GM18498 (cell line): Measurements from ENCODE around the gene PHACTR4.
"Not testable (repeated sequence)": the region's sequence is repeated elsewhere in the genome, so short reads cannot be mapped to it uniquely, and the experiment has no call there.

Experiments
- ATAC-seq: cut with Tn5 transposase; IDR thresholded peaks from one replicate; pipeline ENCODE4 v1.9.1; 2021; ENCODE audit warnings: mild to moderate bottlenecking, moderate library complexity; ENCODE audit not compliant: unreplicated experiment

PHACTR4 gene

DNA sequence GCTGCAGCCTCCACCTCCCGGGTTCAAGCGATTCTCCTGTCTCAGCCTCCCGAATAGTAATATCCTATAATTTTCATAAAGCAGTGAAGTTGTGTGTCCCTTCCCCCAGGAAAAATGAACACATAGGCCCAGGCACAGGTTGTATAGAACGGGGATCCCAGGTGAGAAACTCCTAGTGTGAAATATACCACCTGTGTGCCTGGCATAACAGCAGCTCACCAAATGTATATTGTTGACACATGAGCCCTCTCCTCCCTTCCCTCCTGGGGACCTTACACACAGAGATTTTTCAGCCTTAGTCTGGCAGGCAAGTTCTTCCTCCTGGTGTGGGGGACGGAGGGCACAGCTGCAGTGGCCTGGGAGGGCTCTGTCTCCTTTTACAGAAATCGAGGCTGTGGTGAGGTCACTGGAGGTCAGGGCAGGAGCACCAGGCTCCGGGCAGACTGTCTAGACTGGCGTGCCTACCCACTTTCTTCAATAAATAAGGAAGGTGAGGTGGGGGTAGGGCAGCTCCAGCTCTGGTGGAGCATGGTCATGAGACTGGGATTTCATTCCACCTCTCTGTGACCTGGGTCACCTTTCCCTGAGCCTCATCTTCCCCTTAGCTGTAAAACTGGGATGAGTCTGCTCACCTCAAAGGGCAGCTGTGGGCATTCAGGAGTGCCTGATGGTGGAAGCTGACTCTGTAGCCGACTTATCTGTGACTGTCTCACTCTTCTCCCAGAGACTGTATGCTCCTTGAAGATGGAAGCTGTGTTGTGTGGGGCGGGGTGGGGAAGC lies 150.6 kb downstream of the PHACTR4 start:
- no peak for ATAC-seq

DNA sequence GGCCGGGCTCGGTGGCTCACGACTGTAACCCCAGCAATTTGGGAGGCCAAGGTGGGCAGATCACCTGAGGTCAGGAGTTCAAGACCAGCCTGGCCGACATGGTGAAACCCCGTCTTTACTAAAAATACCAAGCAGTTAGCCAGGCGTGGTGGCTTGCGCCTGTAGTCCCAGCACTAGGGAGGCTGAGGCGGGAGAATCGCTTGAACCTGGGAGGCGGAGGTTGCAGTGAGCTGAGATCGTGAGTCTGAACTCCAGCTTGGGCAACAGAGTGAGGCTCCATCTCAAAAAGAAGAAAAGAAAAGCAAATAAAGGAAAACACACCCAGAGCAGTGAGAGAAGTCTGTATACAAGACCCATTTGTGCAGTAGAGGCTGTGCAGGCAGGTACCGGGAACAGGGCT lies 151.3 kb downstream of the PHACTR4 start:
- not testable (repeated sequence) for ATAC-seq

DNA sequence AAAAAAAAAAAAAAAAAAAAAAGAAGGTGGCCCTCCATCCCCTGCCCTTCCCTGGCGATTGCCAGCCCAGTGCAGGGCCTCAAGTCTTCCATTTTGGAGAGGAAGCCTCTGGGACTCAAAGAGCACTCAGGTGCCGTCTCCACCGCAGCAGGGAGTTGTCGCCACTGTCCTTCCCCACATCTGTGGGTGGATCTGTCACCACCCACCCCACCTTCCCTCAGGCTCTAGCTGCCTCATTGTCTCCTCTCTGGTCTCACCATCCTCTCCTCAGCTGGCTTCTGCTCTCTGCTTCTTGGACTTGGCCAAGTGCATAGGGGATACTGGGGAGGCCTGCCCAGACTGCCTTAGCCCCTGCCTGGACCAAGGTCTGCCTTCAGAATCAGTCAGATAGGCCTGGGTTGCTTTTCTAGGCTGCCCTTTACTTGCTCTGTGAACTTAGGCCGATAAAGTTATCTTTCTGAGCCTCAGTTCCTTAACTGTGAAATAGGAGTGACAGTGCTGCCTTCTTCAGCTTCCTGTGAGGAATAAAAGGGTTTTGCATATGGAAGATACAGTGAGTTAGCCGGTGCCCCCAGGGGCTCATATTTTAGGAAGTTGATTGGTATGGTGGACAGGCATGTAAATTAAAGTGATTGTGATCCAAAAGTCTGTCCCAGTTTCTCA lies 152.1 kb downstream of the PHACTR4 start:
- no peak for ATAC-seq

DNA sequence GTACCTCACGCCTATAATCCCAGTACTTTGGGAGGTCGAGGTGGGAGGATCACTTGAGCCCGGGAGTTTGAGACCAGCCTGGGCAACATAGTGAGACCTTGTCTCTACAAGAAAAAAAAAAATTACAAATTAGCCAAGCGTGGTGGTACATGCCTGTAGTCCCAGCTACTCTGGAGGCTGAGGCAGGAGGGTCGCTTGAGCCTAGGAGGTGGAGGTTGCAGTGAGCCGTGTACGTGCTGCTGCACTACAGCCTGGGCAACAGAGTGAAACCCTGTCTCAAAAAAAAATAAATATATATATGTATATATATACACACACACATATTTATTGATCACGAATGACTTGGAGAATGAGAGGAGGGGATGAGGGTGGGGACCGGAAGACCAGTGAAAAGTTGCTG lies 153.0 kb downstream of the PHACTR4 start:
- ATAC-seq: not testable (repeated sequence)

DNA sequence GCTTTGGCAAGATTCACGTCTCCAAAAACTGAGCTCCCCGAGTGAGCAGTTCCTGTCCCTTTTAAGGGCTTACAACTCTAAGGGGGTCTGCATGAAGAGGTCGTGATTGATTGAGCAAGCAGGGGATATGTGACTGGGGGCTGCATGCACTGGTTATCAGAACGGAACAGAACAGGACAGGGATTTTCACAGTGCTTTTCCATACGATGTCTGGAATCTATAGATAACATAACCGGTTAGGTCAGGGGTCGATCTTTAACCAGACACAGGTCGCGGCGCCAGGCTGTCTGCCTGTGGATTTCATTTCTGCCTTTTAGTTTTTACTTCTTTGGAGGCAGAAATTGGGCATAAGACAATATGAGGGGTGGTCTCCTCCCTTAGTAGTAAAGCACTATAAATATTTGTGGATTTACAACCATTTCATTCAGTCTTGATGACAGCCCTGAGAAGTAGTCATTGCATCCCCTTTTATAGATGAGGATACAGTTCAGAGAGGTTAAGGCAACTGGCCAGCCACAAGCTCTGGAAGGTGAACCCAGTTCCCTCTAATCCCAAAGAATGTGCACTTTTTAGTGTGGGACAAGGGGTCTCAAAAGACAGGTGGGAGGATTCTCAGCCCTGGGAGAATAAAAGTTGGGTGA lies 155.6 kb downstream of the PHACTR4 start:
- ATAC-seq: not testable (repeated sequence)

DNA sequence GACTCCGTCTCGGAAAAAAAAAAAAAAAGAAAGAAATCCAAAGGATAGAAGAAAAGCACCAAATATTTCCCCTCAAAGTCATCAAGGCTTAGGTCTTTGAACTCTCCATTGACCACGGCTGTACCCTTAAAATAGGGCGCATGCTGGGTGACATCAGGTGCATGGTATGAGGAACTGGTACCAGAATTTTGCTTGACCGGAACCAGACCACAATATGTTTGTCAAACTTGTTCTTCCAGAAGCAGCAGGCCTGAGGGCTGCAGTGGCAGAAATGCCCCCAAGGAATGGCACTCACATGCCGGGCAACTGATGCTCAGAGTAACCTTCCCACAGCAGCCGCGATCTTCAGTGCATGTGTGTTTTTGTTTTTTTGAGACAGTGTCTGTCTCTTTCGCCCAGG lies 157.3 kb downstream of the PHACTR4 start:
- ATAC-seq: no peak

DNA sequence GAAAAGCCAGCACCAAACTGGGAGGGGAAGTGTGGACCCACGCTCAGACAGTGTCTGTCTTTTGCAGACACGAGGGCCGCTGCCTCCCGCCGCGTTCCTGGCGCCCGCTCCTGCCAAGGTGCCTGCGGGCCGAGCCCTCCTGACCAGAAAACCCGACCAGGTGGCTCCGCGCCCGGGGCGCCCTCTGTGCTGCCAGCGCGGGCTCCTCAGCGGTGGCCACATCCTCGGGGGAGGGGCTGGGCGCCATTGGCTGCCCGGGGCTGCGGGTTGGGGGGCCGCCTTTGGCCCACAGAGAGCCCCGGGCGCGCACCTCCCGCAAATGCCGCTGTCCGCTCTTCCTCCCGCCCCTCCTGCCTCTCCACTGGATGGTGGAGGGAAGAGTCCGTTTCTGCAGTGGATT lies 160.9 kb downstream of the PHACTR4 start:
- ATAC-seq: no peak

DNA sequence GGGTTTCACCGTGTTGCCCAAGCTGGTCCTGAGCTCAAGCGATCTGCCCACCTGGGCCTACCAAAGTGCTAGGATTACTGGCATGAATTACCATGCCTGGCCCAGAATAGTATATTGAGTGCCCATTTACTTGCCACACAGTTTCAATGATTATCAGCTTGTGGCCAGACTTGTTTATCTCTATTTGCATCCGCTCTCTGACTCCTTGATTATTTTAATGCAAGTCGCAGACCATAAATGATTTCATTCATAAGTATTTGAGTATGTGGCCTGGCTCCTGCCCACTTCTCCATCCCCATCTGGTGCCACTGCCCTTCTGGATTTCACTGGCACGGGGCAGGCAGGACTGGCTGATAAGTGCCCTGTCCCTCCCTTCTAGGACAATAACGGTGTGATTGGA lies 165.1 kb downstream of the PHACTR4 start:
- no peak for ATAC-seq

DNA sequence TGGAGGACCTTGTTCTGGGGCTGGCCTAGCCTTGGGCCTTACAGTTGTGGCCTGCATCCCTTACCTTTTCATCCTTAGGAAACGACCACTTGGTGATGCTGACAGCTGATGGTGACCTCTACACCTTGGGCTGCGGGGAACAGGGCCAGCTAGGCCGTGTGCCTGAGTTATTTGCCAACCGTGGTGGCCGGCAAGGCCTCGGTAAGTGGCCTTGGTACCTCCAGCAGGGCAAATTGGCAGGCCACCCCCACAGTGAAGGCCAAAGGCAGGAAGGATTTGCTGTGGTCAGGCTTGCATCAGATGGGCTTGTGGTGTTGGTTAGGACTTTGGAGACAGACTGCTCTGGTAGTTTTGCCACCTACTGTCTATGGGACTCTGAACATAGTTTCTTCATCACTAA lies 165.6 kb downstream of the PHACTR4 start:
- no peak for ATAC-seq

DNA sequence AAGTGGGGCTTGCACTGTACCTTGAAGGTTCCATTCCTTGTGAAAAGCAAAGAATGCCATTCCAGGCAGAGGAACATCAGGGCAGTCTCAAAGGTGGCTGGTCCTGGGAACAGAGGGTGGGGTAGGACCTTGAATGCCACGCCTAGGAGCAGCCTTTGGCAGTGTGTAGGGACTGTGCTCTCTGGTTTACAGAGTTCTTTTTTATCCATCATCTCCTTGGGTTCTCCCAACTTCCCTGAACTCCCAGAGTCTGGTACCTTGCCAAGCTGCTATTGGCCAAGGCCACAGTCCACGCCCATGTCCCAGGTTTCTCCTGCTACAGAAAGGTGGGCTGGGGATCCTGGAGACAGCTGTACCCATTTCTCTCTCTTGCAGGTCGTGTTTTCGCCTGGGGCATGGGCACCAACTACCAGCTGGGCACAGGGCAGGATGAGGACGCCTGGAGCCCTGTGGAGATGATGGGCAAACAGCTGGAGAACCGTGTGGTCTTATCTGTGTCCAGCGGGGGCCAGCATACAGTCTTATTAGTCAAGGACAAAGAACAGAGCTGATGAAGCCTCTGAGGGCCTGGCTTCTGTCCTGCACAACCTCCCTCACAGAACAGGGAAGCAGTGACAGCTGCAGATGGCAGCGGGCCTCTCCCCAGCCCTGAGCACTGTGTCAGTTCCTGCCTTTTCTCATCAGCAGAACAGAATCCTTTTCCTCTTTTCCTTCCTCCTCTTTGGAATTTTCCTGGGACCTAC lies 168.1 kb downstream of the PHACTR4 start:
- ATAC-seq: no peak

DNA sequence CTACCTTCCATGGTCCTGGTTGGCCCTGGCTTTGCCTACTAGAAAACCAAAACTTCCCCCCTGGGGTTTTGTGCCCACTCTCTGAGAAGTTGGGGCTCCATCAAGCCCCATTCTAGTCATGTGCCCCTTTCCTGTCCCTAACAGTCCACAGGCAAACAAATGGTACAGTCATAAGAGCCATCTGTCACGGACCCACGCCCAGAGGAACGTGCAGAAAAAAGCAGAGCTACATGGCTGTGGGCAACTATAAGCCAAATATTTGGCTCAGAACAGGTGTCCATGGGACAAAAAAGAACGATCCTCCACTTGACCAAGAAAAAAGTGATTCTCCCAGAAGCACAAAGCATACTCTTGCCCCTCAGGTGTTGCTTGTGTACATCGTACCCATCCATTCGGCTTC lies 168.7 kb downstream of the PHACTR4 start:
- ATAC-seq: no peak

DNA sequence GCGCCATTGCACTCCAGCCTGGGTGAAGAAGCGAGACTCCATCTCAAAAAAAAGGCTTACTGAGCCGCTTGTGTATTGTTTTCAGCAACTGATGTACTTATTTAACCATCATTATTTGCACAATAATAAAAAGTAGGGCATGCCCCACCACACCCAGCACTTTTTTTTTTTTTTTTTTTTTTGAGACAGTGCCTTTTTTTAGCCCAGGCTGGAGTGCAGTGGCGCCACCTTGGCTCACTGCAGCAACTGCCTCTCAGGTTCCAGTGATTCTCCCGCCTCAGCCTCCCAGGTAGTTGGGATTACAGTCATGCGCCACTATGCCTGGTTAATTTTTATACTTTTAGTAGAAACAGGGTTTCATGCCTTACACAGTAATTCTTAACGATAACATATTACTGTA lies 171.1 kb downstream of the PHACTR4 start:
- ATAC-seq: no peak

DNA sequence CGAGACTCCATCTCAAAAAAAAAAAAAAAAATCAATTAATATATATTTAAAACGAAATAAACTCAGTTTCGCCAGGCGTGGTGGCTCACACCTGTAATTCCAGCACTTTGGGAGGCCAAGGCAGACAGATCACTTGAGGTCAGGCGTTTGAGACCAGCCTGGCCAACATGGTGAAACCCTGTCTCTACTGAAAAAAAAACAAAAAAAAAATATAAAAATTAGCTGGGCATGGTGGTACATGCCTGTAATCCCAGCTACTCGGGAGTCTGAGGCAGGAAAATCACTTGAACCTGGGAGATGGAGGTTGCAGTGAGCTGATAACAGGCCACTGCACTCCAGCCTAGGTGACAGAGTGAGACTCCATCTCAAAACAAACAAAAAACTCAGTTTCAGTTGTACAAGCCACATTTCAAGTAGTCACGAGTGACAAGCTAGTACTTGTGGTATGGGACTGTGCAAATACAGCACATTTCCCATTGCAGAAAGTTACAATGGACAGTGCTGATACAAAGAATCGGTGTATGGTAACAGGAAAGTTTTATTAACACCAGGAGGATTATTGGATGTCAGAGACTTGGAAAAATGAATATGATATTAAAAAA lies 172.0 kb downstream of the PHACTR4 start:
- not testable (repeated sequence) for ATAC-seq

DNA sequence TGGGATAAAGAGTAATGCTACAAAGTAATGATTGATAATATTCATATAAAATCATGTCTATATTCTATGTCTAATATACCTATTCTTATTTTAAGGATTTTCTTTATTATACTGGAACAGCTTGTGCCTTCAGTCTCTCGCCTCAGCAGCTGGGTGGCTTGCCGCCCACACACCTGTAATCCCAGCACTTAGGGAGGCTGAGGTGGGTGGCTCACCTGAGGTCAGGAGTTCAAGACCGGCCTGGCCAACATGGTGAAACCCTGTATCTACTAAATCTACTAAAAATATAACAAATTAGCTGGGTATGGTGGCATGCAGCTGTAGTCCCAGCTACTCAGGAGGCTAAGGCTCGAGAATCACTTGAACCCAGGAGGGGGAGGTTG lies 175.7 kb downstream of the PHACTR4 start:
- no peak for ATAC-seq

DNA sequence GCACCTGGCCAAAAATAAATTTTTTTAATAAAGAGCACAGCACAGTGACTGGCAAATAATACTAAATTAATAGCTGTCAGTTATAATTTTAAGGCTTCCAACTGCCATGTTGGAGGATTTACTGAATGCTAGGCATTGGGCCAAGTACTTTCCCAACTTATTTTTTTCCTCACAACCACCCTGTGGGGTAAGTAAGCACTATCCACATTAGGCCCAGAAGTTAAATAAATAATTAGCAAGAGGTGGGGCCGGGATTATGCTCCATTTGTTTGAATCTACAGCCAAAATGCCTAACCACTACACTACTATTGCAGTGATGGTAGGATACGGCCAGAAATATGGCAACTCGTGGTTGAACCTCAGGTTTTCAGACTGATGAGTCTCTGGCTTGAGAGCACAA lies 178.8 kb downstream of the PHACTR4 start:
- ATAC-seq: no peak
